ENCODE data around the gene NRL. TPM values are rescaled to one million over a fixed set of nuclear protein-coding genes. Genes with fewer than 3 reads are reported as not detected.
A peak's percentile ranks its signal among the peaks of the same experiment; 100 is the strongest.

Gene NRL
- total RNA-seq, 1 donor from 2014 or later = 0.48 TPM

DNA sequence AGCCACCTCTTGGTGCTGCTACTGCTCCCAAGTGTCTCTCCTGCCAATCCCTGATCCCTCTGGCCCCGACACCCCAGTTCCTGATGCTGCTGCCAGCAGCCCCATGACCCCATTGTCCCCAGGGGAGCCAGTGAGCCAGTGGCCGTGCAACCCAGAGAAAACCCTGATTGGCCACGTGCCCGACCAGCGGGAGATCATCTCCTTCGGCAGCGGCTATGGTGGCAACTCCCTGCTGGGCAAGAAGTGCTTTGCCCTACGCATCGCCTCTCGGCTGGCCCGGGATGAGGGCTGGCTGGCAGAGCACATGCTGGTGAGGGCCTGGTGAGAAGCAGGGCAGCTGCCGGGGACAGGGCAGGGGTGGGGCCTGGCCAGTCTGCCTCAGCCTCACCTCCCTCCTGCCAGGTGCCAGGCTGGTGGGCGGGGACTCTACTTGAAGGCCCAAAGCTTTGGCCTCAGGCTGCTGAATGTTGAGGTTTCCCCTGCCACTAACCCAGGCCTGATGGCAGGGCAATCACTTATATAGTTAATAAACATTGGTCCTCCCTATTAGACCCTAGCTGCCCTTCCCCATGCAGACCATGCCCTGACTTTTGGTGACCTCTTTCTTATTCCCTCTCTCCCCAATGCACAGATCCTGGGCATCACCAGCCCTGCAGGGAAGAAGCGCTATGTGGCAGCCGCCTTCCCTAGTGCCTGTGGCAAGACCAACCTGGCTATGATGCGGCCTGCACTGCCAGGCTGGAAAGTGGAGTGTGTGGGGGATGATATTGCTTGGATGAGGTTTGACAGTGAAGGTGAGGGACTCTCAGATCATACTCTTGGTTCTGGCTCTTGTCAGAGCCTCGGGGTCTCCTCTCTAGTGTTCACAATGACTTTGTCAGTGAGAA lies 15.6 kb downstream of the NRL start:
- FAIRE-seq (no peak), DNase-seq (ENCODE audit: low read depth) (no peak)
- H3K4me3 ChIP-seq (ENCODE audit: insufficient read depth, low read depth, low read length) = no peak overlapping the region
- H3K27me3 ChIP-seq (ENCODE audit: insufficient read depth, low read length) = no peaks in the 10 kb centered on the region
- TF ChIP-seq EZH2 (IDR thresholded peaks at IDR 0.05; ENCODE audit: insufficient read depth, low read length) (no peak), CTCF (IDR thresholded peaks at IDR 0.05; ENCODE audit: insufficient read depth, low read depth, low read length) (no peak)
- H3K4me1 Mint-ChIP-seq (ENCODE audit: low read depth, unreplicated experiment) = peaks cover 6% of the 10 kb centered on the region
- no peaks in the 10 kb centered on the region for H3K9me3 ChIP-seq (ENCODE audit: insufficient read depth, low read depth, low read length)
- H3K36me3 ChIP-seq (ENCODE audit: insufficient read depth, low read length) = no peaks in the 10 kb centered on the region
- no peak overlapping the region for H3K4me3 Mint-ChIP-seq (ENCODE audit: unreplicated experiment)
- H3K4me1 ChIP-seq (ENCODE audit: insufficient read depth, low read length) = peaks cover 6% of the 10 kb centered on the region
- H3K27ac Mint-ChIP-seq (ENCODE audit: unreplicated experiment) = peak overlapping the region; percentile 26
- no peaks in the 10 kb centered on the region for H4K20me1 ChIP-seq (ENCODE audit: insufficient read depth, low read length)
- H3K27me3 Mint-ChIP-seq (ENCODE audit: low read depth, unreplicated experiment) = no peaks in the 10 kb centered on the region
- no peaks in the 10 kb centered on the region for H3K79me2 ChIP-seq (ENCODE audit: insufficient read depth, low read length)
- no peak overlapping the region for H2AFZ ChIP-seq (ENCODE audit: low read depth, low read length)
- H3K4me2 ChIP-seq (ENCODE audit: low read length) = no peak overlapping the region
- H3K9me3 Mint-ChIP-seq (ENCODE audit: unreplicated experiment) = no peaks in the 10 kb centered on the region
- H3K27ac ChIP-seq (ENCODE audit: low read depth, low read length) = no peak overlapping the region
- no peak overlapping the region for H3K9ac ChIP-seq (ENCODE audit: low read length)
- peaks cover 42% of the 10 kb centered on the region for H3K36me3 Mint-ChIP-seq (ENCODE audit: low read depth, unreplicated experiment)

DNA sequence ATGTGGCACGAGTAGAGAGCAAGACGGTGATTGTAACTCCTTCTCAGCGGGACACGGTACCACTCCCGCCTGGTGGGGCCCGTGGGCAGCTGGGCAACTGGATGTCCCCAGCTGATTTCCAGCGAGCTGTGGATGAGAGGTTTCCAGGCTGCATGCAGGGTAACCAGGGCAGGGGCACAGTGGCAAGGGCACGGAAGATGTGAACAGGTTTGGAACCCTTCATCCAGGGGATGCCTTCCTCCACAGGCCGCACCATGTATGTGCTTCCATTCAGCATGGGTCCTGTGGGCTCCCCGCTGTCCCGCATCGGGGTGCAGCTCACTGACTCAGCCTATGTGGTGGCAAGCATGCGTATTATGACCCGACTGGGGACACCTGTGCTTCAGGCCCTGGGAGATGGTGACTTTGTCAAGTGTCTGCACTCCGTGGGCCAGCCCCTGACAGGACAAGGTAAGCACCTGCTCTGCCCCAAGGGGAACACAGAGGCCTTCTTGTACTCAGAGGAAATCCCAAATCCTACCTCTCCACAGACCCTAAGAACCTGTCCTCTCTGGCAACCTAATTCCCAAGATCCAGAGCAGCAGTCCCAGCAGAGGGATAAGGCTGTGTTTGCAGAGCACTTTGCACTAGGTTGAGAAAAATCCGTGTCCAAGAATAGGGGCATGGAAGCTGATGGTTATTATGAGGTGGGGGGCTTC lies 16.4 kb downstream of the NRL start:
- H3K79me2 ChIP-seq (ENCODE audit: insufficient read depth, low read length) = no peaks in the 10 kb centered on the region
- H4K20me1 ChIP-seq (ENCODE audit: insufficient read depth, low read length) = no peaks in the 10 kb centered on the region
- no peaks in the 10 kb centered on the region for H3K27me3 ChIP-seq (ENCODE audit: insufficient read depth, low read length)
- H3K27me3 Mint-ChIP-seq (ENCODE audit: low read depth, unreplicated experiment) = no peaks in the 10 kb centered on the region
- H3K9ac ChIP-seq (ENCODE audit: low read length) = no peak overlapping the region
- no peak for TF ChIP-seq EZH2 (IDR thresholded peaks at IDR 0.05; ENCODE audit: insufficient read depth, low read length)
- TF ChIP-seq CTCF (IDR thresholded peaks at IDR 0.05; ENCODE audit: insufficient read depth, low read depth, low read length) = no peak
- peaks cover 34% of the 10 kb centered on the region for H3K36me3 Mint-ChIP-seq (ENCODE audit: low read depth, unreplicated experiment)
- H3K36me3 ChIP-seq (ENCODE audit: insufficient read depth, low read length) = no peaks in the 10 kb centered on the region
- no peak overlapping the region for H3K4me2 ChIP-seq (ENCODE audit: low read length)
- peaks cover 6% of the 10 kb centered on the region for H3K4me1 ChIP-seq (ENCODE audit: insufficient read depth, low read length)
- no peaks in the 10 kb centered on the region for H3K9me3 ChIP-seq (ENCODE audit: insufficient read depth, low read depth, low read length)
- H3K4me3 Mint-ChIP-seq (ENCODE audit: unreplicated experiment) = no peak overlapping the region
- no peak overlapping the region for H3K27ac Mint-ChIP-seq (ENCODE audit: unreplicated experiment)
- peaks cover 10% of the 10 kb centered on the region for H3K4me1 Mint-ChIP-seq (ENCODE audit: low read depth, unreplicated experiment)
- no peak for FAIRE-seq
- no peak overlapping the region for H3K4me3 ChIP-seq (ENCODE audit: insufficient read depth, low read depth, low read length)
- H2AFZ ChIP-seq (ENCODE audit: low read depth, low read length) = no peak overlapping the region
- no peak for DNase-seq (ENCODE audit: low read depth)
- H3K27ac ChIP-seq (ENCODE audit: low read depth, low read length) = no peak overlapping the region
- no peaks in the 10 kb centered on the region for H3K9me3 Mint-ChIP-seq (ENCODE audit: unreplicated experiment)
